HG02759 (cell line): ENCODE results near the gene CCDC183.
"Not testable (repeated sequence)": the region's sequence is repeated elsewhere in the genome, so short reads cannot be mapped to it uniquely, and the experiment has no call there.

Source experiments
- ATAC-seq: cut with Tn5 transposase; IDR thresholded peaks from one replicate; pipeline ENCODE4 v1.9.1; 2021; ENCODE audit warnings: mild to moderate bottlenecking, moderate library complexity; ENCODE audit not compliant: unreplicated experiment

The CCDC183 gene

GRCh38 chr9:136784249-136784996 lies 11.7 kb upstream of the CCDC183 start:
- no peak for ATAC-seq

DNA sequence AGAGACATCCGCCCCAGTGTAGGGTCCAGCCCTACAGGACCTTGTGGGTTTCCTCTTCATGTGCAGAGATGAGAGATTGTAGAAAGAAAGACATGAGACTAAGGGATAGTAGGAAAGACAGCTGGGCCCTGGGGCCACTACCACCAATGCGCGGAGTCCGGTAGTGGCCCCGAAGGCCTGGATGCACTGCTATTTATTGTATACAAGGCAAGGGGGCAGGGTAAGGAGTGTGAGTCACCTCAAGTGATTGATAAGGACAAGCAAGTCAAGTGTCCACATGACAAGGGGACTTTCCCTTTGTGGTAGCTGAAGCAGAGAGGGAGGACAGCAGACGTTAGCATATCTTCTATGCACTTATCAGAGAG lies 11.2 kb upstream of the CCDC183 start:
- ATAC-seq, result no peak

- not testable (repeated sequence) for ATAC-seq
These were observed 10.4 kb upstream of the CCDC183 start for GRCh38 chr9:136785565-136786355.

DNA sequence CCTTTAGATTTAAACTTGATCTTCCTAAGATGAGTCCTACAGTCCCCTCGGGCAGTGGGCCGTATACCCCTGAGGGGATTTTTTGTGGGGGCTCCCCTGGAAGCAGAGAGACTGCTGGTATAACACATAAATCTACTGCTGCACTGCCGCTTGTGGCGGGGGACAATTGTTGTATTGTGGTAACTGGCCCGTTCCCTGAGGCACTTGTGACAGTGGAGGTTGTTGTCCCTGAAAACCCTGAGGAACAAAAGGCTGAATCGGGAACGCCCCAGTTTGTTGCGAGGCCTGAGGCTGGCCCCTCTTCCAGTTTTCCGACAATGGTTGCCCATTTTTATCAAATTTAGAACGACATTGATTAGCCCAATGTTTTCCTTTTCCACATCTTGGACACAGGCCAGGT lies 9.7 kb upstream of the CCDC183 start:
- no peak for ATAC-seq

GRCh38 chr9:136786983-136787382 lies 9.2 kb upstream of the CCDC183 start:
- not testable (repeated sequence) for ATAC-seq

DNA sequence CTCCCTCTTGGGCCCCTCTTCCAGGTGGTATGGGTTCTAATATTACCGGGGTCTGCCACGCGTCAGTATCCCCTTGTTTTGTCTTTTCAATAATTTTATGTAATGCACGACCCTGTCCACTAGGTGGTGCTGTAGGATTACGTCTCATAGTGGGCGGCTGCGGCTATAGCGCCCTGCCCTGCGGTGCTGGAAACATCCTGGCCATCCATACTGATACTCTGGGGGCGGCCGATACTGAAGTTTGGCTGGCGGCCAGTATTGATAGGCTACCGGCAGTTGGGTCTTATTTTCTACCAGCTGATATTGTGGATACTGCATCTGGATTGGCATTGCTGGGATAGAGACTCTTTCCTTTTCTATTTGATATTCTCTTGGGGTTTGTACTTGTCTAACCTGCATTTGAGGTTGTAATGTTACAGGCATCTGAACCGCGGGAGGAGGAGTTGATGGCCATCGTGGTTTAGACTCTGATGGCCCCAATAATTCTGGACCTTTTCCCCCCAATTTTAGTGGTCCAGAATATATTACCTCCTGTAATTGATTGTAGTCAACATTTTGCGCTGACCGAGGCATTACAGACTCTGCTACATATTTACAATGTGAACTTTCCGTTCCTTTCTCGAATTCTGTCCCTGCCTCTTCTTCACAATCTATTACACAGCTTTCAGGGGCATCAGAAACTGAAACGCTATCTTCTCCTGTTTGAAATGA lies 8.3 kb upstream of the CCDC183 start:
- ATAC-seq, result no peak

- not testable (repeated sequence) for ATAC-seq
These were observed 7.3 kb upstream of the CCDC183 start for GRCh38 chr9:136788644-136789522.

- no peak for ATAC-seq
These were observed 6.6 kb upstream of the CCDC183 start for GRCh38 chr9:136789523-136789937.

DNA sequence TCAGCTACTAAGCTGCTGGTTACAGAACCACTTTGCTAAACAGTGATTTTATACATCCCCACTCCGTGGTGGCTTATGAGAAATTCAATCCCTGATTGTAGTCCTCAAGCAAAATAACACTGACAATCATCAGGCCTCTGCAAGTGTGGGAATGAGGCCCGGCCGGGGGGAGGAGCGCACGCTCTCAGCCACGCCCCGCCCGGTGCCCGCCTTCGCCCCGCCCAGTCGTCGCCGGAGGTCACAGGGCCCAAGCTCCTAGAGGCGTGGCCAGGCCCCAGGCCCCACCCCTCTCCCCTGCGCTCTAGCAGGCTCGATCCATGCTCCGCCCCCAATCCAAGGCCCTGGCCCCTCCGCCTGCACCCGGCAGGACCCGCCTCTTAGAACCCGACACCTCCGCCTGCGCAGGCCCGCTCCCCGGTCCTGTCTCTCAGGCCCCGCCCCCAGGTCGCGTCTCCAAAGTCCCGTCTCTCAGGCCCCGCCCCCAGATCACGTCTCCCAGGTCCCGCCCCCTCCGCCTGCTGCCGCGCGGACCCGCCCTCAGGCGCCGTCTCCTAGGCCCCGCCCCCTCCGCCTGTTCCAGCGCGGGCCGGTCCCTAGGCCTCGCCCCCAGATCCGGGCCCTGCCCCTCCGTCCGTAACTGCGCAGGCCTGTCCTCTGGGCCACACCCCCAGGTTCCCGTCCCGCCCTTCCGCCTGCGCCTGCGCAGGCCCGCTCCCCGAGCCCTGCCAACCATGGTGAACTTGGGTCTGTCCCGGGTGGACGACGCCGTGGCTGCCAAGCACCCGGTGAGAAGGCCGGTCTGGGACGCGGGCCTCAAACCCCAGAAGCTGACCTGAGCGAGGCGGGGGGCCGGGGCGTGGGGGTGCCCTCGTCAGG lies 5.3 kb upstream of the CCDC183 start, which contains the start of gene TMEM141:
TSS of gene TMEM141 (plus strand) at position 705 of the 876 bp plus-strand sequence. CDS start at position 732, 27 bp downstream.
- peak; percentile 87 for ATAC-seq

DNA sequence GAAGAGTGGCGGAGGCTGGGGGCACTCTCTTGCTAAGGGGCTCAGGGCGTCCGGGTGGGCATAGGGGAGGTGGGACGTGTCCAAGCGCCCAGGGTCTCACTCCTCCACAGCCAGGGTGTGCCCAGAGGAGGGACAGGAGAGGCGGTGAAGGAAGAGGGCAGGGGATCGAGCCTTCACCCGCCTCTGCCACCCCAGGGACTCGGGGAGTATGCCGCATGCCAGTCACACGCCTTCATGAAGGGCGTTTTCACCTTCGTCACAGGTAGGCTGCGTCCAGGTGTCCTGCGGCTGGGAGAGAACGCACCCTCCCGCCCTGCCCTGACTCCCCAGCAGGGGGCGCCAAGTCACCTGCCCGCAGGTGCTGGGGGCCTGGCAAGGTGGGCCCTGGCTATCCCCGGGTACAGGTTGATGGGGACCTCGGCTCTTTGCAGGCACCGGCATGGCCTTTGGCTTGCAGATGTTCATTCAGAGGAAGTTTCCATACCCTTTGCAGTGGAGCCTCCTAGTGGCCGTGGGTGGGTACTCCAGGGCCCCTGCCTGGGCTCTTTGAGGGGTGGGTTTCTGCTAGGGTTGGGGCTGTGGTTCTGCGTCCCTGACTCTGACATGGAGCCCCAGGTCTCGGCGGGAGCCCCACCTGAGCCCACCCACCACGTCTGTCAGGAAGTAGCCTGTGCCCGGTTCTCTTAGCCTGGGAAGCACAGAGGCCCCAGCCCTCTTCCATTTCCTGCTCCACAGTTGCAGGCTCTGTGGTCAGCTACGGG lies 4.4 kb upstream of the CCDC183 start:
- ATAC-seq, result no peak

DNA sequence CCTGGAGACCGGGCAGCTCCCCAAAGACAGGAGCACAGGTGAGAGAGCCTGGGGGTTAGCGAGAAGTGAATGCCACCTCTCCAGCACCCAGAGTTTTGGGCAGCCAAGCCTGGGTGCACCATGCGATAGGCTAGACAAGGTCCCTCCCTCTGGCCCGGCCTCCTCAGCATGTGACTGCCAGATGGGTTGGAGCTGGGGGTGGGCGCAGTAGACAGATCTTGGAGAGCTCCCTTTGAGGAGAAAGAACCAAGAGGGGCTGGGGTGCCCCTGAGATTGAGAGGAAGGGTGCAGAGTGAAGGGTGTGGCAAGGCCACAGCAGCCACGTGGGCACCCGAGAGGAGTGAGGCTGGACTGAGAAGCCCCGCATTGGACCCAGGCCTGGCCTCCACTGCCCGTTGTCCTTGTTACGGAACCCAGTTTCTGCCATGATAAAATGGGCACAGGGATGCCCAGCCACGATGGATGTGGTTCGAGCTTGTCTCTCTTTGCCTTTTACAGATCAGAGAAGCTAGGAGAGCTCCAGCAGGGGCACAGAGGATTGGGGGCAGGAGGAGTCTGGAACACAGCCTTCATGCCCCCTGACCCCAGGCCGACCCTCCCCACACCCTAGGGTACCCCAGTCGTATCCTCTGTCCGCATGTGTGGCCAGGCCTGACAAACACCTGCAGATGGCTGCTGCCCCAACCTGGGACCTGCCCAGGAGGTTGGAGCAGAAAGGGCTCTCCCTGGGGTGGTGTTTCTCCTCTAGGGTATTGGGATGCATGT lies 3.6 kb upstream of the CCDC183 start:
- ATAC-seq, result no peak

DNA sequence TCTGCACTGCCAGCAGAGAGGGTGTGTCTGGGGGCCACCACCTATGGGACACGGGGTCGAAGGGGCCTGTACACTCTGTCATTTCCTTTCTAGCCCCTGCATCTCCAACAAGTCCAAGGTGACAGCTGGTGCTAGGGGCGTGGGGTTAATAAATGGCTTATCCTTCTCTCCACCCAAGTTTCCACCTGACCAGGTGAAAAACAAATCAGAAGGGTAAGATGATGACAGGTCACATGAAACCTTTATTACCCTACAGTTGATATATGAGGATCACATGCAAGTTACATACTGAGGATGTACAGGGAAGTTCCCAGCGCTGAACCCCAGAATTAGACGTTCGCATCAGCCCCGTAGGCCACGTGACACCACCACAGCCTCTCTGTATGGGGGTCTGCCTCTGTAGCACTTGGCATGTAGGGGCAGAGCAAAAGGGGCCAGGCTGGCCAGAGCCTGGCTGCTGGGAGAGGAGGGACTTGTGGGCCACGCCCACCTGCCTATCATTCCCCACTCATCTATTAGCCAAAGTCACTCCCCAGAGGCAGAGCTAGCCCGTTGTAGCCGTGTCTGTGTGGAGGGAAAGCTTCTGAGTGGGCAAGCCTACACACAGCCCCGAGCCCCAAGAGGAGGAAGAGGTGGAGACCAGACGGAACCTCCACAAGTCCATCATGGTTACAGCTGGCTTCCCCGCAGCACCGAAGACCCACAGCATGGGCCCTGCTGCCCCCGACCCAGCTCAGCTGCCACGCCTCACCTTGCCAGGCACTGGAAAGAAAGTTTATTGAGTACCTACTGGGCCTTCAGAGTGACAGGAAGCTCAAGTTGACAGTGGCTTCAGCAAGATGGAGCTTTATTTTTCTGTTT lies 2.8 kb upstream of the CCDC183 start:
- no peak for ATAC-seq

GRCh38 chr9:136794281-136794999 lies 1.7 kb upstream of the CCDC183 start:
- no peak for ATAC-seq

DNA sequence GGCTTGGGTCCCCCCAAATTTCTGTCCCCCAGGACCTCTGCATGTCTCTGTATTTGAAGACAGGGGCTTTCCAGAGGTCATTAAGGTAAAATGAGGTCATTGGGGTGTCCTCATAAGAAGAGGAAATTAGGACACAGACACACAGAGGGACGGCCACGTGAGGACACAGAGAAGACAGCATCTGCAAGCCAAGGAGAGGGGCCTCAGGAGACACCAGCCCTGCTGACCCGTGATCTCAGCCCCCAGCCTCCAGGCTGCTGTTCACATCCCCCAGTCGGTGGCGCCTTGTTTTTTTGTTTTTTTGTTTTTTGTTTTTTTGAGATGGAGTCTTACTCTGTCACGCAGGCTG lies 1.2 kb upstream of the CCDC183 start:
- no peak for ATAC-seq

DNA sequence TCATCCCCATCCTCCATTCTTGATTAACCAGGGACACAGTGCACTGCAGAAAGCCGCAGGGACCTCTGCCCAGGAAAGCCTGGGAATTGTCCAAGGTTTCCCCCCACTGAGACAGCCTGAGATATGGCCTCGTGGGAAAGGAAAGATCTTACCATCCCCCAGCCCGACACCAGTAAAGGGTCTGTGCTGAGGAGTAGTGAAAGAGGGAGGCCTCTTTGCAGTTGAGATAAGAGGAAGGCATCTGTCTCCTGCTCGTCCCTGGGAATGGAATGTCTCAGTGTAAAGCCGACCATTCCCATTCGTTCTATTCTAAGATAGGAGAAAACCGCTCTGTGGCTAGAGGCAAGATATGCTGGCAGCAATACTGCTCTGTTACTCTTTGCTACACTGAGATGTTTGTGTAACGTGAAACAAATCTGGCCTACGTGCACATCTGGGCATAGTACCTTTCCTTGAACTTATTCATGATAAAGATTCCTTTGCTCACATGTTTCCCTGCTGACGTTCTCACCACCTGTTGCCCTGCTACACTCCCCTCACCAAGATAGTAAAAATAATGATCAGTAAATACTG lies 723 bp downstream of the CCDC183 start:
- not testable (repeated sequence) for ATAC-seq

- ATAC-seq, result no peak
These were observed 2.6 kb downstream of the CCDC183 start for GRCh38 chr9:136798708-136799078.
